Duodenal mucosa (tissue), 2 donors: ENCODE results near the gene ERC1.

ENCODE experiments used
- H3K27ac ChIP-seq: one replicate; pipeline ENCODE4 v1.7.0; 2013; ENCODE audit warnings: low read depth, low read length
- H3K27me3 ChIP-seq, 2 donors: one replicate each; pipeline ENCODE4 v1.7.0; 2013; ENCODE audit warnings: low read length in 2 of 2, control low read depth in 1 of 2; ENCODE audit not compliant: insufficient read depth in 2 of 2, control insufficient read depth in 1 of 2
- H3K36me3 ChIP-seq, 2 donors: one replicate each; pipeline ENCODE4 v1.7.0; 2013; ENCODE audit warnings: low read length in 2 of 2, control low read depth in 1 of 2; ENCODE audit not compliant: insufficient read depth in 2 of 2, control insufficient read depth in 1 of 2
- H3K4me1 ChIP-seq, 2 donors: one replicate each; pipeline ENCODE4 v1.7.0; 2013; ENCODE audit warnings: low read length in 2 of 2, control low read depth in 1 of 2; ENCODE audit not compliant: insufficient read depth in 2 of 2, control insufficient read depth in 1 of 2
- H3K4me3 ChIP-seq, 2 donors: one replicate each; pipeline ENCODE4 v1.7.0; 2013; ENCODE audit warnings: low read length in 2 of 2, low read depth in 1 of 2
- H3K9ac ChIP-seq, 2 donors: one replicate each; pipeline ENCODE4 v1.7.0; 2013; ENCODE audit warnings: low read length in 2 of 2, low read depth in 1 of 2
- H3K9me3 ChIP-seq, 2 donors: one replicate each; pipeline ENCODE4 v1.7.0; 2013; ENCODE audit warnings: low read length in 2 of 2, control low read depth in 1 of 2; ENCODE audit not compliant: control insufficient read depth in 1 of 2

The ERC1 gene

GRCh38 chr12:1382826-1383225 lies 391.8 kb downstream of the ERC1 start:
- Histone ChIP-seq H3K9me3 (no peaks in the 10 kb centered on the region), H3K27me3 (no peaks in the 10 kb centered on the region), H3K27ac (no peak overlapping the region), H3K36me3 (no peaks in the 10 kb centered on the region), H3K9ac (no peak overlapping the region), H3K4me3 (no peak overlapping the region), H3K4me1 (no peaks in the 10 kb centered on the region)

- H3K4me1 ChIP-seq, result no peaks in the 10 kb centered on the region
- no peaks in the 10 kb centered on the region for H3K27me3 ChIP-seq
- H3K9me3 ChIP-seq, result no peaks in the 10 kb centered on the region
- no peaks in the 10 kb centered on the region for H3K36me3 ChIP-seq
- no peak overlapping the region for H3K9ac ChIP-seq
- no peak overlapping the region for H3K27ac ChIP-seq
- H3K4me3 ChIP-seq, result no peak overlapping the region
Observed at GRCh38 chr12:1383758-1384157, 392.7 kb downstream of the ERC1 start.

- H3K9me3 ChIP-seq, result no peaks in the 10 kb centered on the region
- no peaks in the 10 kb centered on the region for H3K4me1 ChIP-seq
- no peak overlapping the region for H3K9ac ChIP-seq
- no peak overlapping the region for H3K27ac ChIP-seq
- no peak overlapping the region for H3K4me3 ChIP-seq
- no peaks in the 10 kb centered on the region for H3K36me3 ChIP-seq
- H3K27me3 ChIP-seq, result no peaks in the 10 kb centered on the region
Observed at GRCh38 chr12:1384910-1385309, 393.9 kb downstream of the ERC1 start.

- Histone ChIP-seq H3K4me3 (no peak overlapping the region), H3K9ac (no peak overlapping the region), H3K36me3 (peaks cover 0 to 2% of the 10 kb centered on the region in 2 donors), H3K27me3 (no peaks in the 10 kb centered on the region), H3K4me1 (no peaks in the 10 kb centered on the region), H3K27ac (no peak overlapping the region), H3K9me3 (no peaks in the 10 kb centered on the region)
Observed at GRCh38 chr12:1391722-1392121, 400.7 kb downstream of the ERC1 start.

GRCh38 chr12:1395421-1395955 lies 404.5 kb downstream of the ERC1 start:
- Histone ChIP-seq H3K9ac (no peak overlapping the region), H3K4me1 (no peaks in the 10 kb centered on the region), H3K9me3 (no peaks in the 10 kb centered on the region), H3K4me3 (no peak overlapping the region), H3K36me3 (peaks cover 0 to 2% of the 10 kb centered on the region in 2 donors), H3K27ac (no peak overlapping the region), H3K27me3 (no peaks in the 10 kb centered on the region)

- H3K4me3 ChIP-seq, result no peak overlapping the region
- no peaks in the 10 kb centered on the region for H3K4me1 ChIP-seq
- no peak overlapping the region for H3K9ac ChIP-seq
- no peaks in the 10 kb centered on the region for H3K36me3 ChIP-seq
- no peak overlapping the region for H3K27ac ChIP-seq
- no peaks in the 10 kb centered on the region for H3K9me3 ChIP-seq
- H3K27me3 ChIP-seq, result no peaks in the 10 kb centered on the region
Observed at GRCh38 chr12:1398673-1399072, 407.6 kb downstream of the ERC1 start.

- Histone ChIP-seq H3K9me3 (no peaks in the 10 kb centered on the region), H3K4me3 (no peak overlapping the region), H3K9ac (no peak overlapping the region), H3K4me1 (no peaks in the 10 kb centered on the region), H3K27me3 (no peaks in the 10 kb centered on the region), H3K27ac (no peak overlapping the region), H3K36me3 (no peaks in the 10 kb centered on the region)
Observed at GRCh38 chr12:1401891-1402290, 410.9 kb downstream of the ERC1 start.

GRCh38 chr12:1403417-1403816 lies 412.4 kb downstream of the ERC1 start:
- Histone ChIP-seq H3K4me1 (no peaks in the 10 kb centered on the region), H3K4me3 (no peak overlapping the region), H3K27ac (no peak overlapping the region), H3K9me3 (no peaks in the 10 kb centered on the region), H3K27me3 (no peaks in the 10 kb centered on the region), H3K9ac (no peak overlapping the region), H3K36me3 (no peaks in the 10 kb centered on the region)

GRCh38 chr12:1405619-1406018 lies 414.6 kb downstream of the ERC1 start:
- no peak overlapping the region for H3K9ac ChIP-seq
- no peaks in the 10 kb centered on the region for H3K9me3 ChIP-seq
- no peaks in the 10 kb centered on the region for H3K27me3 ChIP-seq
- no peak overlapping the region for H3K4me3 ChIP-seq
- H3K4me1 ChIP-seq, result no peaks in the 10 kb centered on the region
- peaks cover 0 to 6% of the 10 kb centered on the region in 2 donors for H3K36me3 ChIP-seq
- H3K27ac ChIP-seq, result no peak overlapping the region

- H3K4me1 ChIP-seq, result no peaks in the 10 kb centered on the region
- H3K9me3 ChIP-seq, result no peaks in the 10 kb centered on the region
- peaks cover 0 to 12% of the 10 kb centered on the region in 2 donors for H3K36me3 ChIP-seq
- H3K27me3 ChIP-seq, result no peaks in the 10 kb centered on the region
- no peak overlapping the region for H3K27ac ChIP-seq
- no peak overlapping the region for H3K9ac ChIP-seq
- no peak overlapping the region for H3K4me3 ChIP-seq
Observed at GRCh38 chr12:1410794-1411193, 419.8 kb downstream of the ERC1 start.

GRCh38 chr12:1413930-1414329 lies 422.9 kb downstream of the ERC1 start:
- H3K27ac ChIP-seq, result no peak overlapping the region
- H3K36me3 ChIP-seq, result peaks cover 0 to 9% of the 10 kb centered on the region in 2 donors
- no peaks in the 10 kb centered on the region for H3K27me3 ChIP-seq

More at GRCh38 chr12:1413930-1414329, 422.9 kb downstream of the ERC1 start:
- H3K9me3 ChIP-seq, result no peaks in the 10 kb centered on the region
- no peak overlapping the region for H3K4me3 ChIP-seq
- H3K4me1 ChIP-seq, result no peaks in the 10 kb centered on the region
- H3K9ac ChIP-seq, result no peak overlapping the region
